Small intestine (tissue), 7 donors: Measurements from ENCODE around the gene CBFB. TPM values are rescaled to one million over a fixed set of nuclear protein-coding genes. Genes with fewer than 3 reads are reported as not detected.

Experiments used
- DNase-seq, 2 donors: peaks; one replicate each; pipeline versions ENCODE4 v3.0.0 to v3.0.0-alpha.2; 2013
- FAIRE-seq: peaks from 2 replicates; lab custom pipeline; 2012; peaks lifted over from hg19 to GRCh38; lab: Jason Lieb, UNC
- H3K27ac ChIP-seq, 3 donors: one replicate each; pipeline ENCODE4 v1.5.1; 2013; ENCODE audit warnings: low read length in 2 of 3, mild to moderate bottlenecking in 2 of 3, control low read depth in 1 of 3, inconsistent platforms in 1 of 3, low read depth in 1 of 3, moderate library complexity in 1 of 3
- H3K27me3 ChIP-seq, 3 donors: one replicate each; pipeline ENCODE4 v1.6.1; 2013; ENCODE audit warnings: low read length in 3 of 3, inconsistent platforms in 1 of 3; ENCODE audit not compliant: control insufficient read depth in 3 of 3, insufficient read depth in 3 of 3
- H3K36me3 ChIP-seq, 3 donors: one replicate each; pipeline ENCODE4 v1.6.1; 2013; ENCODE audit warnings: low read length in 3 of 3, inconsistent platforms in 1 of 3, low read depth in 1 of 3, mild to moderate bottlenecking in 1 of 3, moderate library complexity in 1 of 3; ENCODE audit not compliant: control insufficient read depth in 3 of 3, insufficient read depth in 2 of 3
- H3K4me1 ChIP-seq, 3 donors: one replicate each; pipeline ENCODE4 v1.6.1; 2013; ENCODE audit warnings: low read length in 2 of 3, inconsistent platforms in 1 of 3, low read depth in 1 of 3, mild to moderate bottlenecking in 1 of 3, moderate library complexity in 1 of 3; ENCODE audit not compliant: control insufficient read depth in 3 of 3, insufficient read depth in 2 of 3
- H3K4me3 ChIP-seq, 3 donors: one replicate each; pipeline ENCODE4 v1.5.1; 2013; ENCODE audit warnings: low read length in 3 of 3, control low read depth in 1 of 3, inconsistent platforms in 1 of 3, low read depth in 1 of 3, mild to moderate bottlenecking in 1 of 3, moderate library complexity in 1 of 3
- H3K9me3 ChIP-seq, 2 donors: one replicate each; pipeline ENCODE4 v1.6.1; 2013; ENCODE audit warnings: low read depth in 1 of 2, low read length in 1 of 2; ENCODE audit not compliant: control insufficient read depth in 2 of 2, insufficient read depth in 1 of 2
- WGBS, 3 donors: extraction: QIAGEN DNeasy Blood & Tissue Kit; methylation state at CpG; one replicate each; pipeline ENCODE4 v1.1.7; 2013; 5-methylcytosine and 5-hydroxymethylcytosine counted together
- polyA plus RNA-seq, 4 donors: library from polyadenylated mRNA; stranded (reverse) in 3 of 4; unstranded in 1 of 4; fragments of 200-250 nt in 3 of 4; fragments of 120-200 nt in 1 of 4; gene quantifications; one replicate each; pipeline versions ENCODE4 v1.2.1 to v1.2.3, GENCODE V29; 2013
- donor health status: healthy with polysubstance abuse.
- donor health status: control.
- donor health status: control.
- donor health status: Bipolar disorder and iron deficiency.
- donor health status: healthy.

CBFB gene
- polyA plus RNA-seq, 4 donors: 5.4 to 21.6 (median 10.7) TPM

GRCh38 chr16:67017810-67018488 lies 11.0 kb upstream of the CBFB start:
- no peak for FAIRE-seq
- 19 to 31% (median 20%) methylated on average over 6 of the region's 6 CpGs for WGBS, 3 donors
- Histone ChIP-seq H3K9me3 (no peaks in the 10 kb centered on the region), H3K27me3 (peaks cover 0 to 25% (median 2%) of the 10 kb centered on the region in 3 donors), H3K36me3 (no peaks in the 10 kb centered on the region), H3K4me1 (peaks cover 0 to 14% (median 0%) of the 10 kb centered on the region in 3 donors), H3K4me3 (no peak overlapping the region), H3K27ac (no peak overlapping the region)
- DNase-seq: peak; percentile 88 to 93

- DNase-seq (no peak), FAIRE-seq (no peak)
- WGBS, 3 donors: 66 to 89% (median 79%) methylated on average over 8 of the region's 8 CpGs
- H3K9me3 ChIP-seq: no peaks in the 10 kb centered on the region
- peaks cover 0 to 15% (median 2%) of the 10 kb centered on the region in 3 donors for H3K27me3 ChIP-seq
- no peak overlapping the region for H3K4me3 ChIP-seq
- H3K4me1 ChIP-seq: peaks cover 0 to 6% (median 0%) of the 10 kb centered on the region in 3 donors
- no peak overlapping the region for H3K27ac ChIP-seq
- H3K36me3 ChIP-seq: no peaks in the 10 kb centered on the region
Observed at GRCh38 chr16:67019171-67019570, 9.8 kb upstream of the CBFB start.

GRCh38 chr16:67021321-67021720 lies 7.6 kb upstream of the CBFB start:
- FAIRE-seq (no peak), DNase-seq (no peak)
- no peaks in the 10 kb centered on the region for H3K9me3 ChIP-seq
- H3K36me3 ChIP-seq: no peaks in the 10 kb centered on the region
- H3K27me3 ChIP-seq: no peaks in the 10 kb centered on the region
- no peak overlapping the region for H3K4me3 ChIP-seq
- 82 to 90% (median 85%) methylated on average over 3 of the region's 3 CpGs for WGBS, 3 donors
- H3K4me1 ChIP-seq: peaks cover 0 to 7% (median 0%) of the 10 kb centered on the region in 3 donors
- H3K27ac ChIP-seq: no peak overlapping the region

GRCh38 chr16:67022531-67023214 lies 6.3 kb upstream of the CBFB start:
- Histone ChIP-seq H3K4me1 (peaks cover 0 to 7% (median 0%) of the 10 kb centered on the region in 3 donors), H3K9me3 (no peaks in the 10 kb centered on the region), H3K4me3 (no peak overlapping the region), H3K27ac (no peak overlapping the region), H3K36me3 (no peaks in the 10 kb centered on the region), H3K27me3 (no peaks in the 10 kb centered on the region)
- WGBS, 3 donors: 27 to 59% (median 34%) methylated on average over 4 of the region's 4 CpGs
- DNase-seq: peak in 1 of 2 donors; percentile 51
- FAIRE-seq: no peak

GRCh38 chr16:67023689-67024088 lies 5.3 kb upstream of the CBFB start:
- Histone ChIP-seq H3K36me3 (no peaks in the 10 kb centered on the region), H3K27me3 (no peaks in the 10 kb centered on the region), H3K9me3 (no peaks in the 10 kb centered on the region), H3K4me3 (no peak overlapping the region), H3K4me1 (peaks cover 0 to 10% (median 0%) of the 10 kb centered on the region in 3 donors), H3K27ac (no peak overlapping the region)
- 83 to 96% (median 92%) methylated on average over 1 of the region's 1 CpG for WGBS, 3 donors
- FAIRE-seq: no peak
- DNase-seq: no peak

- no peak overlapping the region for H3K27ac ChIP-seq
- H3K9me3 ChIP-seq: no peaks in the 10 kb centered on the region
- DNase-seq (no peak), FAIRE-seq (no peak)
- H3K4me1 ChIP-seq: peaks cover 0 to 10% (median 0%) of the 10 kb centered on the region in 3 donors
- H3K36me3 ChIP-seq: no peaks in the 10 kb centered on the region
- 50 to 67% (median 59%) methylated on average over 4 of the region's 4 CpGs for WGBS, 3 donors
- H3K27me3 ChIP-seq: no peaks in the 10 kb centered on the region
- no peak overlapping the region for H3K4me3 ChIP-seq
Observed at GRCh38 chr16:67024384-67025209, 4.4 kb upstream of the CBFB start.

GRCh38 chr16:67025210-67025550 lies 3.8 kb upstream of the CBFB start:
- H3K36me3 ChIP-seq: no peaks in the 10 kb centered on the region
- H3K27ac ChIP-seq: no peak overlapping the region
- H3K9me3 ChIP-seq: no peaks in the 10 kb centered on the region
- peaks cover 0 to 11% (median 0%) of the 10 kb centered on the region in 3 donors for H3K4me1 ChIP-seq
- DNase-seq: peak; percentile 20 to 29
- H3K27me3 ChIP-seq: no peaks in the 10 kb centered on the region
- no peak overlapping the region for H3K4me3 ChIP-seq
- FAIRE-seq: no peak

- Histone ChIP-seq H3K4me1 (peaks cover 0 to 19% (median 0%) of the 10 kb centered on the region in 3 donors), H3K27me3 (no peaks in the 10 kb centered on the region), H3K9me3 (no peaks in the 10 kb centered on the region), H3K27ac (no peak overlapping the region), H3K36me3 (peaks cover 0 to 8% (median 0%) of the 10 kb centered on the region in 3 donors), H3K4me3 (no peak overlapping the region)
- DNase-seq (no peak), FAIRE-seq (no peak)
- WGBS, 3 donors: 90 to 97% (median 97%) methylated on average over 4 of the region's 4 CpGs
Observed at GRCh38 chr16:67026570-67026969, 2.4 kb upstream of the CBFB start.
